Endothelial cell of umbilical vein (primary cell): ENCODE measurements around the gene CEP192. TPM values are rescaled to one million over a fixed set of nuclear protein-coding genes. Genes with fewer than 3 reads are reported as not detected.

Source experiments
- BruUV-seq: library from RNA; stranded (reverse); fragments of 400-500 nt; replicated peaks from 2 replicates; lab custom pipeline; 2021; lab: Mats Ljungman, UMichigan
- CTCF ChIA-PET: fragments of 300-600, 350-600 bp; sonication (Branson Sonifier 250); formaldehyde crosslinking; loops from one replicate; lab custom pipeline; 2021; ENCODE audit warnings: antibody characterized with exemption, inconsistent platforms; lab: Charles Lee
- POLR2A ChIA-PET: fragments of 300-600, 350-600 bp; sonication (Branson Sonifier 250); formaldehyde crosslinking; loops from one replicate; lab custom pipeline; 2021; ENCODE audit warnings: antibody characterized with exemption, inconsistent platforms; lab: Charles Lee
- DNase-seq: peaks from one replicate; pipeline ENCODE4 v3.0.0-alpha.2; 2011; ENCODE audit warnings: low read depth, low spot score
- FAIRE-seq: peaks from 2 replicates; lab custom pipeline; 2011; peaks lifted over from hg19 to GRCh38; lab: Jason Lieb, UNC
- H2AFZ ChIP-seq: 2 replicates; pipeline ENCODE4 v1.6.0; 2012; ENCODE audit warnings: low read depth, low read length, control low read depth, inconsistent platforms
- H3K27ac ChIP-seq: 2 replicates; pipeline ENCODE4 v1.5.1; 2011; ENCODE audit warnings: low read depth, mild to moderate bottlenecking, control low read depth, low read length, moderate library complexity; ENCODE audit not compliant: insufficient read depth
- H3K27me3 ChIP-seq, 2 experiments: 2 replicates each; pipeline versions ENCODE4 v1.6.0 to v1.6.1; 2011; ENCODE audit warnings: low read length in 2 of 2, mixed read lengths in 1 of 2; ENCODE audit not compliant: control insufficient read depth in 2 of 2, insufficient read depth in 2 of 2
- H3K36me3 ChIP-seq, 2 experiments: 2 replicates in 1 of 2; 3 replicates in 1 of 2; pipeline ENCODE4 v1.5.1; 2011; ENCODE audit warnings: low read length in 2 of 2, mild to moderate bottlenecking in 1 of 2, moderate library complexity in 1 of 2; ENCODE audit not compliant: control insufficient read depth in 2 of 2, insufficient read depth in 2 of 2; ENCODE audit errors: extremely low read depth in 1 of 2
- H3K4me1 ChIP-seq: 3 replicates; pipeline ENCODE4 v1.5.1; 2011; ENCODE audit warnings: mild to moderate bottlenecking, low read length; ENCODE audit not compliant: control insufficient read depth, insufficient read depth; ENCODE audit errors: extremely low read depth
- H3K4me2 ChIP-seq: 2 replicates; pipeline ENCODE4 v1.6.1; 2011; ENCODE audit warnings: low read length, control low read depth, mixed read lengths; ENCODE audit not compliant: insufficient read depth
- H3K4me3 ChIP-seq, 3 experiments: fragments of 200-600 bp in 1 of 3; sonication (generic), shearing (Covaris generic) in 1 of 3; replicated peaks in 1 of 3; 2 replicates each; pipeline ENCODE4 v1.5.1; 2011 to 2016; ENCODE audit warnings: control low read depth in 3 of 3, low read length in 3 of 3, mild to moderate bottlenecking in 2 of 3, inconsistent platforms in 1 of 3, low read depth in 1 of 3, moderate library complexity in 1 of 3; ENCODE audit not compliant: insufficient read depth in 1 of 3
- H3K79me2 ChIP-seq: 2 replicates; pipeline ENCODE4 v1.6.0; 2012; ENCODE audit warnings: low read length, inconsistent platforms; ENCODE audit not compliant: control insufficient read depth, insufficient read depth
- H3K9ac ChIP-seq: replicated peaks from 2 replicates; pipeline ENCODE3; 2011; ENCODE audit warnings: low read length, control low read depth; ENCODE audit not compliant: insufficient read depth; ENCODE audit errors: extremely low read depth
- H3K9me1 ChIP-seq: replicated peaks from 3 replicates; pipeline ENCODE4 v1.6.0; 2011; ENCODE audit warnings: mild to moderate bottlenecking, low read length; ENCODE audit not compliant: control insufficient read depth, insufficient read depth; ENCODE audit errors: extremely low read depth
- H3K9me3 ChIP-seq: replicated peaks from 2 replicates; pipeline ENCODE4 v1.5.1; 2012; ENCODE audit warnings: low read length, inconsistent platforms; ENCODE audit not compliant: control insufficient read depth, insufficient read depth
- H4K20me1 ChIP-seq: replicated peaks from 2 replicates; pipeline ENCODE3; 2011; ENCODE audit warnings: mild to moderate bottlenecking, low read length; ENCODE audit not compliant: control insufficient read depth, insufficient read depth; ENCODE audit errors: extremely low read depth
- EZH2 ChIP-seq: IDR thresholded peaks from 2 replicates; pipeline ENCODE4 v1.6.1; 2012; ENCODE audit warnings: borderline replicate concordance, low read depth, mild to moderate bottlenecking, moderate library complexity, low read length, inconsistent platforms; ENCODE audit not compliant: severe bottlenecking
- FOS ChIP-seq: IDR thresholded peaks from 2 replicates; pipeline ENCODE4 v1.6.1; 2011; ENCODE audit warnings: mild to moderate bottlenecking, low read length, moderate library complexity, borderline replicate concordance; ENCODE audit not compliant: insufficient read depth
- GATA2 ChIP-seq: IDR thresholded peaks from 2 replicates; pipeline ENCODE4 v1.7.0; 2011; ENCODE audit warnings: low read depth, mild to moderate bottlenecking, moderate library complexity, mixed read lengths, low read length; ENCODE audit not compliant: insufficient read length, insufficient read depth
- JUN ChIP-seq: IDR thresholded peaks from 2 replicates; pipeline ENCODE4 v1.6.1; 2011; ENCODE audit warnings: borderline replicate concordance, low read depth; ENCODE audit not compliant: insufficient read length, insufficient read depth
- MYC ChIP-seq: IDR thresholded peaks from one replicate; pipeline ENCODE4 v1.6.1; 2011; ENCODE audit warnings: mild to moderate bottlenecking, low read depth, low read length
- POLR2A ChIP-seq: IDR thresholded peaks from 2 replicates; pipeline ENCODE4 v1.6.1; 2012; ENCODE audit warnings: low read depth, mild to moderate bottlenecking, control low read depth, low read length
- POLR2AphosphoS5 ChIP-seq: IDR thresholded peaks from 2 replicates; pipeline ENCODE4 v1.6.1; 2012; ENCODE audit warnings: low read depth, mild to moderate bottlenecking, control low read depth, low read length, moderate library complexity; ENCODE audit not compliant: insufficient read depth
- dilution Hi-C: fragments of 300-500 bp; cut with MboI; formaldehyde crosslinking; loops from one replicate; pipeline ENCODE4 v1.15.0; 2019; ENCODE audit warnings: low sequenced_read_pairs; ENCODE audit not compliant: extremely low pct_ligation_motif_present
- intact Hi-C: fragments of 100-400 bp; cut with micrococcal nuclease; formaldehyde crosslinking; loops from one replicate; pipeline ENCODE4 v1.10.0; 2022
- polyA plus RNA-seq, 4 experiments: library from polyadenylated mRNA; depleted of rRNA in 3 of 4; stranded (reverse) in 3 of 4; unstranded in 1 of 4; fragments of >200 nt; gene quantifications; 2 replicates each; pipeline versions ENCODE4 v1.2.1 to v1.2.3, GENCODE V29; 2011 to 2012; ENCODE audit warnings: missing spikeins in 1 of 4
- total RNA-seq: library from RNA; stranded (reverse); gene quantifications from 2 replicates; pipeline ENCODE4 v1.2.3, GENCODE V29; 2021
- TF ChIP-seq, protein P1 (sequence below), 2 donors: IDR thresholded peaks; 1 replicate in 1 of 2; 2 replicates in 1 of 2; pipeline ENCODE4 v1.5.1; 2011; ENCODE audit warnings: low read length in 2 of 2, mild to moderate bottlenecking in 2 of 2, moderate library complexity in 2 of 2, control low read depth in 1 of 2, inconsistent platforms in 1 of 2, low read depth in 1 of 2; ENCODE audit not compliant: insufficient read depth in 1 of 2; ENCODE audit errors: extremely low read depth in 1 of 2
- TF ChIP-seq, protein P2 (sequence below): IDR thresholded peaks from 2 replicates; pipeline ENCODE4 v1.6.1; 2011; ENCODE audit not compliant: insufficient read depth, insufficient read length

Gene CEP192
- total and polyA plus RNA-seq, 2 donors (not counting 3 experiments of a cell fraction or from before 2014, with no cell fraction given) = 14.5 to 22.9 TPM

DNA sequence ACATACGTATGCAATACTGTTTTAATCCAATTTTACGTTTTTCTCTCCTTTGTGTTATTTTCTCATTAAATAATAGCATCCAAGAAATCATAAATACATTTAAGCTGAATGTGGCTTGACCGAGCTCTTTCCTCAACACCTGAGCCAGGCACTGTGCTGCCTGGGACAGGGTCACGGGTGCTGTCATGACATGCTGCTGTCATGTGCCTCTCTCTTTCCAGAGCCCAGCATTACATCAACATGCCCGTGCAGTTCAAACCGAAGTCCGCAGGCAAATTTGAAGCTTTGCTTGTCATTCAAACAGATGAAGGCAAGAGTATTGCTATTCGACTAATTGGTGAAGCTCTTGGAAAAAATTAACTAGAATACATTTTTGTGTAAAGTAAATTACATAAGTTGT, 133.2 kb downstream of the CEP192 start:
- no peaks in the 10 kb centered on the region for H3K79me2 ChIP-seq
- dilution Hi-C loops = no loop called here
- H3K9me1 ChIP-seq = no peaks in the 10 kb centered on the region
- H3K27ac ChIP-seq = no peak overlapping the region
- H2AFZ ChIP-seq = no peak overlapping the region
- no peak overlapping the region for H3K4me2 ChIP-seq
- H3K27me3 ChIP-seq = no peaks in the 10 kb centered on the region
- H3K4me1 ChIP-seq = no peaks in the 10 kb centered on the region
- DNase-seq = no peak
- peaks cover 4 to 6% of the 10 kb centered on the region in 2 experiments for H3K36me3 ChIP-seq
- no peaks in the 10 kb centered on the region for H3K9me3 ChIP-seq
- peak; percentile 15 for FAIRE-seq
- H3K4me3 ChIP-seq = no peak overlapping the region
- intact Hi-C loops = no loop called here
- CTCF ChIA-PET = interaction anchor here (0.9 to 3.3 kb wide), 5 partner anchors 9 to 35 kb away, joined by 3 to 12 read pairs (median 5); no protein-coding TSS in a partner anchor
- no peak for TF ChIP-seq MYC
- TF ChIP-seq POLR2A = no peak
- TF ChIP-seq GATA2 = no peak
- no peak for TF ChIP-seq POLR2AphosphoS5
- no peak for TF ChIP-seq JUN
- no peak for TF ChIP-seq FOS
- no peaks in the 10 kb centered on the region for H4K20me1 ChIP-seq
- POLR2A ChIA-PET = no interaction called here
- no peak overlapping the region for H3K9ac ChIP-seq
- BruUV-seq = no TSS peak

DNA sequence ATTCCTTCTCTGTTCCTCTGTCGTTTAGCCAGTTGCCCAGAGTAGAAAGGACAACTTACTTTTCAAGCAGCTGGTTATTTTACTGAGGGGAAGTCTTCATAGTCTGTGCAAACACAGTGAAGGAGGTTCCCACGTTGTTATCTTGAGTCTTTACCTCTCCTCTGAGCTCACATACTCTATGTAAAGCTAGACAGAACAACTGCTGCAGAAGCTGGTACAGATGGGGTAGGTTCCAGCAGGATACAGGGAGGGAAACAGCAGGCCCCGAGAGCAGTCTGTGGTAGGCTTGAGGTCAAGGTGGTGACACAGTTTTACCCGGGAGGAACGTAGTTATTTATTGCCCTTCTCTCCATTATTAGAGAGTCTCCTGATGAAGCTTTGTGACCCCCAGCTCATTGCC, 134.0 kb downstream of the CEP192 start:
- no peaks in the 10 kb centered on the region for H3K4me1 ChIP-seq
- intact Hi-C loops = no loop called here
- no peak overlapping the region for H3K9ac ChIP-seq
- TF ChIP-seq GATA2 (no peak), JUN (no peak), POLR2A (no peak), MYC (no peak), POLR2AphosphoS5 (no peak), EZH2 (no peak), FOS (no peak)
- TF ChIP-seq, protein P1, sequence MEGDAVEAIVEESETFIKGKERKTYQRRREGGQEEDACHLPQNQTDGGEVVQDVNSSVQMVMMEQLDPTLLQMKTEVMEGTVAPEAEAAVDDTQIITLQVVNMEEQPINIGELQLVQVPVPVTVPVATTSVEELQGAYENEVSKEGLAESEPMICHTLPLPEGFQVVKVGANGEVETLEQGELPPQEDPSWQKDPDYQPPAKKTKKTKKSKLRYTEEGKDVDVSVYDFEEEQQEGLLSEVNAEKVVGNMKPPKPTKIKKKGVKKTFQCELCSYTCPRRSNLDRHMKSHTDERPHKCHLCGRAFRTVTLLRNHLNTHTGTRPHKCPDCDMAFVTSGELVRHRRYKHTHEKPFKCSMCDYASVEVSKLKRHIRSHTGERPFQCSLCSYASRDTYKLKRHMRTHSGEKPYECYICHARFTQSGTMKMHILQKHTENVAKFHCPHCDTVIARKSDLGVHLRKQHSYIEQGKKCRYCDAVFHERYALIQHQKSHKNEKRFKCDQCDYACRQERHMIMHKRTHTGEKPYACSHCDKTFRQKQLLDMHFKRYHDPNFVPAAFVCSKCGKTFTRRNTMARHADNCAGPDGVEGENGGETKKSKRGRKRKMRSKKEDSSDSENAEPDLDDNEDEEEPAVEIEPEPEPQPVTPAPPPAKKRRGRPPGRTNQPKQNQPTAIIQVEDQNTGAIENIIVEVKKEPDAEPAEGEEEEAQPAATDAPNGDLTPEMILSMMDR (IDR thresholded peaks at IDR 0.05; ENCODE audit: extremely low read depth in 1 of 2, insufficient read depth in 1 of 2, low read depth in 1 of 2, low read length in 2 of 2) = no peak
- TF ChIP-seq, protein P2, sequence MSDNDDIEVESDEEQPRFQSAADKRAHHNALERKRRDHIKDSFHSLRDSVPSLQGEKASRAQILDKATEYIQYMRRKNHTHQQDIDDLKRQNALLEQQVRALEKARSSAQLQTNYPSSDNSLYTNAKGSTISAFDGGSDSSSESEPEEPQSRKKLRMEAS = no peak
- H3K4me2 ChIP-seq = no peak overlapping the region
- peaks cover 4 to 6% of the 10 kb centered on the region in 2 experiments for H3K36me3 ChIP-seq
- no peaks in the 10 kb centered on the region for H3K9me1 ChIP-seq
- POLR2A ChIA-PET = no interaction called here
- CTCF ChIA-PET = interaction anchor here (0.9 to 3.3 kb wide), 3 partner anchors 10 to 34 kb away, joined by 3 to 12 read pairs (median 5); no protein-coding TSS in a partner anchor
- DNase-seq = no peak
- no peaks in the 10 kb centered on the region for H3K9me3 ChIP-seq
- dilution Hi-C loops = no loop called here
- FAIRE-seq = no peak
- no peaks in the 10 kb centered on the region for H3K27me3 ChIP-seq
- no peak overlapping the region for H3K27ac ChIP-seq
- no TSS peak for BruUV-seq
- no peaks in the 10 kb centered on the region for H3K79me2 ChIP-seq
- H3K4me3 ChIP-seq = no peak overlapping the region
- no peak overlapping the region for H2AFZ ChIP-seq
- no peaks in the 10 kb centered on the region for H4K20me1 ChIP-seq
